GM21528 (cell line): Measurements from ENCODE around the gene NOC2L.

ENCODE experiments used
- ATAC-seq: cut with Tn5 transposase; IDR thresholded peaks from one replicate; pipeline ENCODE4 v1.9.1; 2021; ENCODE audit warnings: mild to moderate bottlenecking, moderate library complexity; ENCODE audit not compliant: unreplicated experiment, low FRiP score

NOC2L gene

DNA sequence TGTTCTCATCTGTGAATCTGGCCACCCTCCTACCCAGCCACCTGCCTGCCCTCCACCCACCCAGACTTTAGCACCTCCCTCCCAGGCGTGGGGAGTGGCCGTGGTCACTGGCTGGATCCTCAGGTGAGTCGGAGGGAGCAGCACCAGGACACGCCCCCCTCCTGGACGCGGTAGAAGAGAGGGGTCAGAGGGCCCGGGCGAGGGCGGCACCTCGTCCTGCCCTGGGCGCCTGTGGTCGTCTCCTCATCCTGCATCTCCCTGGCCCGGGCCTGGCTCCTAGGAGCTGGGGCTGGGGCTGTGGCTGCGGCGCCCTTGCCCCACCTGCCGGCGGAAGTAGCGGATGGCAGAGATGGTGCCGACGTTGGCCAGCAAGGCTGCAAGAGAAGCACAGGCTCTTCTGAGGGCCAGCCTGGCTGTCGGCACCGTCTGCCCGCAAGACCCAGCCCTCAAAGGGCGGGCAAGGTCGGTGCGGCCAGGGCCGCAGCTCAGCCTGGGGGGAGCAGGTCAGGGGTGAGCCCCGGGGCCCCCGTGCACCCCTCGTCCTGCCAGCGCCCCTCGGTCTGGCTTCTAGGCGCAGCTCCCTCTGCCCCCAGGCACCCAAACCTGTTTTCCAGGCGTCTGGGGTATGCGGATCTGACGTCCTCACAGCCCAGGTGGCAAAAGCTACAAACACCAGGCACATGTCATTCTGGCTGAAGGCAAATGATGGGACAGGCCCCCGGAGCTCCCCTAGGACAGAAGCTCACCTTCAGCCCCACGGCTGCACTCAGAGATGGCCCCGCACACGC, 17.0 kb upstream of the NOC2L start:
- ATAC-seq, result no peak

DNA sequence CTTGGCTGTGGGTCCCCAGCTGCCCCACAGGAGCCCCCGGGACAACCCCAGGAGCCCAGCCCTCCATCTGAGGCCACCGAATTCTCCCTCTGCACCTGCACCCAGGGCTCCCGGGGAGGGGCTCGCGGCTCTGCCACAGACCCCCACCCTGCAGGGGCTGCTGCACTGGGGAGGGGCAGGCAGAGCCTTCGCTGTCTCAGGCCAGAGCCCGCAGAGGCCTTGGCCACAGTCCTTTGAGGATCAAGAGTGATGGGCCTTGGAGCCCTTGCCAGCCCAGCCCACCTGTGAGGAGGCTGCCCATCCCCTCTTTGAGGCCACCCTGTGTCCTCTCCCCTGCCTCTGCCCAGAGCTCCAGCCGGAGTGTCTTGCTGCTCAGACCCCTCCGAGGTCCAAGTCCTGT, 16.3 kb upstream of the NOC2L start:
- no peak for ATAC-seq

DNA sequence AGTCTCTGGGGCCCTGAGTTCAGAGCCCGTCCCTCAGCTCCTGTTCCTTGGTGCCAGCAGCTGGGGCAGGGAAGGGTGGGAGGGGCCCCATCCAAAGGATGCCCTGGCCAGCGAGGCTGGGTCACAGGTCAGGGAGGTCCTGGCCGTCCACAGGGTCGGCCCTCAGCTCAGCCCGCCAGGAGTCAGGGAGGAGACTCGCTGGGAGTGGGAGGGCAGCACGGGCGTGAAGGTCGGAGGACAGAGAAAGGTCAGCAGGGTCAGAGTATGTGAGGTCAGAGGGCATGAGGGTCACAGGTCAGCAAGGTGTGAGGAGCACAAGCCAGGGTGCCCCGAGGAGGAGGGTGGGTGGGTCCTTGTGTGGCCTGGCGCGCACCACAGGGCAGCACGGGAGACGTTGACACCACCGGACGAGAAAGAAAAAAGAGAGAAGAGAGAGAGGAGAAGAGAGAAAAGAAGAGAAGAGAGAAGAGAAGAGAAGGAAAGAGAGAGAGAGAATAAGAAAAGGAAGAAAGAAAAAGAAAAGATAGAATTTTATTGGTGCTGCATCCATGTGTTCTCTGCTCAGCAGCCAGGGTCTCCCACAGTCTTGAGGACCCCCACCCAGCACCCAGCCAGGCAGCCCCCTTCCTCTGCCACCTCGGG, 15.8 kb upstream of the NOC2L start:
- ATAC-seq, result no peak

DNA sequence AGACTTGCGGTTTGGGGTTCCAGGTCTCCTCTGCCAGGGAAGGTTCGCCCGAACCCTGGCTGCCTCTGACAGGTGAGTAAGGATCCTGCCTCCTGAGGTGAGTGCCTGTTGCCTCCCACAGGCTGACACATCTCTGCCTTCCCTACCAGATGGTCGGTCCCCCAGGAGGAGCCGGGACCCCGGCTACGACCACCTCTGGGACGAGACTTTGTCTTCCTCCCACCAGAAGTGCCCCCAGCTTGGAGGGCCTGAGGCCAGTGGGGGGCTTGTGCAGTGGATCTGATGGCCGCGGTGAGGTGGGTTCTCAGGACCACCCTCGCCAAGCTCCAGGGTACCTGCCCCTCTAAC, 15.2 kb upstream of the NOC2L start:
- ATAC-seq, result no peak

DNA sequence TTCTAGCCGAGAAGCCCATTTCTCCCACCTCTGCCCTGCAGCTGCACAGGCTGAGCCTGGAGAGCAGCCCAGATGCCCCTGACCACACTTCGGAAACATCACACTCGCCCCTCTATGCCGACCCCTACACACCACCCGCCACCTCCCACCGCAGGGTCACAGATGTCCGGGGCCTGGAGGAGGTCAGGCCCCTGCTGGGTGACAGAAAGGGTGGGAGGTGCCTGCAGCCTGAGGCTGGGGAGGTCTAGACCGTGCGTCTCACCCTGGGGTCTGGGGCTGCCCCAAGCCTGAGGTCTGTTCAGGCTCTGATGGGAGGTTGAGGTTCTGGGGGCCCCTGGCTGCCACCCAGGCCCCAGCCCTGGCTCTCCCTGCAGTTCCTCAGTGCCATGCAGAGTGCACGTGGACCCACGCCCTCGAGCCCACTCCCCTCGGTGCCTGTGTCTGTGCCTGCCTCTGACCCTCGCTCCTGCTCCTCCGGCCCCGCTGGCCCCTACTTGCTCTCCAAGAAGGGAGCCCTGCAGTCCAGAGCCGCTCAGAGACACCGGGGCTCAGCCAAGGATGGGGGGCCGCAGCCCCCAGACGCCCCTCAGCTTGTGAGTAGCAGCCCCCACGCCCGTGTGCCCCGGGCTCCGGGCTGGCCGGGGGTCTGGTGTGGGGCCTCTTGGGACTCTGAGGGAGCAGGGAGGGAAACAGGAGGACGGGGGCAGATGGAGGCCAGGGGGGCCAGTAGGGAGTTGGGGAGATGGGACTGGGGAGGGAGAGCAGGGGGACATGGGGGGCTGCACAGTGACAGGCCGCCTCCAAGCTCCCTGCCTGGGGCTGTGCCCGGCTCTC, 14.6 kb upstream of the NOC2L start:
- ATAC-seq, result no peak

DNA sequence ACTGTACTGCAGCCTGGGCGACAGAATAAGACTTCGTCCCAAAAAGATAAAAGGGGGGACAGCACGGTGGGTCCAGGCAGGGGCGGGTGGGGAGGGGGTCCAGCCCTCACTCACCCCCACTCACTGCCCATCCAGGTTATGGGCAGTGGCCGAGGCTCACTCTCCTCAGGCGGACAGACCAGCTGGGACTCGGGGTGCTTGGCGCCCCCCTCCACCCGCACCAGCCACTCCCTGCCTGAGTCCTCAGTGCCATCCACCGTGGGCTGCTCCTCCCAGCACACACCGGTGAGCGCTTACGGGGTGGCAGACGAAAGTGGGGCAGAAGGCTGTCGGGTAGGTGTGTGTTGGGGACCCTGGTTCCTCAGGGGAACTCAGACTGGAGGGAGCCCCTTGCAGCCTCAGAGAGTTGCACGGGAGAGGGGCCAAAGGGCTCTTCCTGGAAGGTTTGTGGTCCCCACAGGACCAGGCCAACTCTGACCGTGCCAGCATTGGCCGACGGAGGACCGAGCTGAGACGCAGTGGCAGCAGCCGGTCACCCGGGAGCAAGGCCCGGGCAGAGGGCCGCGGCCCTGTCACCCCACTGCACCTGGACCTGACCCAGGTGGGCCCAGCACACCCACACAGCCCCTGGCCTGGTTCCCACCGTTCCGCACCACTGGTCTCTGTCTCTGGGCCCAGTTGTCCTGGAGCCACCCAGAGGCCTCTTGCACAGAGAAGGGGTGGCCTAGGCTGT, 13.8 kb upstream of the NOC2L start:
- ATAC-seq, result no peak

DNA sequence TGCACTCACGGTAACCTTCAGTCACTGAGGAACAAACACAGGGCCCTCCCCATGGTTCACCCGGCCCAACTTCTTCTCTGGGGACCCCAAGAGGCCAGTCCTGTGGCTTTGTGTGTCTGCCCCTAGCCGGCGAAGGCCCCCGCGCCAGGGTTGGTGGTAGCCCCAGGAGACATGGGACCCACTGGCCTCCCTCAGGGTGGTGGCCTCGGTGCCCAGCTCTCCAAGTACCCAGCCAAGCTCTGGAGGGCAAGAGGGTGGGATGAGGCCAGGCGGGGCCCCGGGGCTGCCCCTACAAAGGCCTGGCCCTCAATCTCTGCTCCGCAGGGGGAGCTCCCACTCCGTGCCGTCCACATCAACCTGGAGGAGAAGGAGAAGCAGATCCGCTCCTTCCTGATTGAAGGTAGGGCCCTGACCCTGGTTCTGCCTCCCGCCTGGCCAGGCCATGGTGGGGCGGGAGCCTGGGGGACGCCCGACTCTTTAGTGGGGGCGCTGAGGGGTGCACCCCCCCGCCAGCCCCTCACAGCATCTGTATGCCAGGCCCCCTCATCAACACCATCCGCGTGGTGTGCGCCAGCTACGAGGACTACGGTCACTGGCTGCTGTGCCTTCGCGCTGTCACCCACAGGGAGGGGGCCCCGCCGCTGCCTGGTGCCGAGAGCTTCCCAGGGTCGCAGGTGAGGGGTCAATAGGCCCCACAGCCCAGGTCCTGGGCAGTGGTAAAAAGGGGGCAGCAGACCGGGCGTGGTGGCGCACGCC, 12.9 kb upstream of the NOC2L start:
- no peak for ATAC-seq

DNA sequence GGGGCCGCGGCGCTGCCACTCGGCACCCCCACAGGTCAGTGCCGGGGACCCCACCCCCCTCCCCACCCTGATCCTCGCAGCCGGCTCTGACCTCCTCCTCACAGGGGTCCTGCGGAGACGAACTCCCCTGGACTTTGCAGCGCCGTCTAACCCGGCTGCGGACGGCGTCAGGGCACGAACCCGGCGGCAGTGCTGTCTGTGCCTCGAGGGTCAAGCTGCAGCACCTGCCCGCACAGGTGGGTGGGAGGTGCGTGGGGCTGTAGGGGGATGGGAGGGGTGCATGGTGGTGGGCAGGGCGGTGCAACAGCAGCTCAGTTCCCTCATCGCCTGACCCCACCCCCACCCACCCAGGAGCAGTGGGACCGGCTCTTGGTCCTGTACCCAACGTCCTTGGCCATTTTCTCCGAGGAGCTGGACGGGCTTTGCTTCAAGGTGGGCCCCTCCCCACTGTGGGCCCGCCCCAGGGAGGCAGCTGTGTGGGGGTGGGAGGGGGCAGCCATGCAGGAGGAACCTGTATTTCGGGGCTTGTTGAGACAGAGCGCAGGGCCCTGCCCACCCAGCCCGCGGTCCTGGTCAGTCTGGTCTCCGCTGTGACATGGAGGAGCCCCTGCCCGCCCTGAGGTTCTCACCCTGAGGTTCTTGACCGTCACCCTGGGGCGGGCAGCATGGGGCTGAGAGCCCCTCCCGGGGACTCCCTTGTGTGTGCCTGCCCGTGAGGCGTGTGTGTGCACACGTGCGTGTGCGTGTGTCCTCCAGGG, 12.1 kb upstream of the NOC2L start:
- no peak for ATAC-seq

DNA sequence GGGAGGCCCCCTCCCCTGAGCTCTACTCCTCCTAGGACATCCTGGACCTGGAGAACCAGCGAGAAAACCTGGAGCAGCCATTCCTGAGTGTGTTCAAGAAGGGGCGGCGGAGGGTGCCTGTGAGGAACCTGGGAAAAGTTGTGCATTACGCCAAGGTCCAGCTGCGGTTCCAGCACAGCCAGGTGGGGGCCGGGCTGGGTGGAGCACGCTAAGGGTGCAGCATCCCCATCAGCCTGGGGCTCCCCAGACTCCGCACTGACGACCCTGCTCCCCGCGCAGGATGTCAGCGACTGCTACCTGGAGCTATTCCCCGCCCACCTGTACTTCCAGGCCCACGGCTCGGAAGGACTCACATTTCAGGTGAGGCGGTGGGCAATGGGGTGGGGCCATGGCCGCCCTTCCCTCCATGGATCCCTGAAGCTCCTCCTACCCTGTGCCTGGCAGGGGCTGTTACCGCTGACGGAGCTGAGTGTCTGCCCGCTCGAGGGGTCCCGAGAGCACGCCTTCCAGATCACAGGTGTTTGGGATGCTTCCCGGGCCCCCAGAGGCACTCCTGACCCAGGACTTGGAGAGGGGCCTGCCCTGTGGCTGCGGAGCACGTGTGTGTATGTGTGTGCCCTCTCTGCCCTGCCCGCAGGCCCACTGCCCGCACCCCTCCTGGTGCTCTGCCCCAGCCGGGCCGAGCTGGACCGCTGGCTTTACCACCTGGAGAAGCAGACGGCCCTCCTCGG, 11.4 kb upstream of the NOC2L start:
- ATAC-seq, result no peak

DNA sequence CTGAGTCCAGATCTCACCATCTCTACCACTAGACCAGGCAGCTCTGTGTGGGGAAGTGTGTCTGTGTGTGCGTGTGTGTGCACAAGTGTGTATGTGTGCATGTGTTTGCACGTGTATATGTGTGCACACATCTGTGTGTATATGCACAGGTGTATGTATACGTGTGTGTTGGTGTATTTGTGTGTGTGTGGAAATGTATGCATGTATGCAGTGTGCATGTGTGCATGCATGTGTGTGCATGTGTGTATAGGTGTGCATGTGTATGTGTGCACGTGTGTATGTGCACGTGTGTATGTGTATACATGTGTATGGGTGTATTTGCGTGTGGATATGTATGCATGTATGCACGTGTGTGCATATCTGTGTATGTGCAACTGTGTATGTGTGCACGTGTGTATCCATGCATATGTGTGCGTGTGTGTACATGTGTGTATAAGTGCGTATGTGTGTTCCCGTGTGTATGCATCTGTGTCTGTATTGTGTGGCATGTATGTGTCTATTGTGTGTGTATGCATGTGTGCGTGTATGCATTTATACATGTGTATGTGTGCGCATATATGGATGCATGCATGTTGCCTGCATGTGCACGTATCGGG, 10.3 kb upstream of the NOC2L start:
- no peak for ATAC-seq

DNA sequence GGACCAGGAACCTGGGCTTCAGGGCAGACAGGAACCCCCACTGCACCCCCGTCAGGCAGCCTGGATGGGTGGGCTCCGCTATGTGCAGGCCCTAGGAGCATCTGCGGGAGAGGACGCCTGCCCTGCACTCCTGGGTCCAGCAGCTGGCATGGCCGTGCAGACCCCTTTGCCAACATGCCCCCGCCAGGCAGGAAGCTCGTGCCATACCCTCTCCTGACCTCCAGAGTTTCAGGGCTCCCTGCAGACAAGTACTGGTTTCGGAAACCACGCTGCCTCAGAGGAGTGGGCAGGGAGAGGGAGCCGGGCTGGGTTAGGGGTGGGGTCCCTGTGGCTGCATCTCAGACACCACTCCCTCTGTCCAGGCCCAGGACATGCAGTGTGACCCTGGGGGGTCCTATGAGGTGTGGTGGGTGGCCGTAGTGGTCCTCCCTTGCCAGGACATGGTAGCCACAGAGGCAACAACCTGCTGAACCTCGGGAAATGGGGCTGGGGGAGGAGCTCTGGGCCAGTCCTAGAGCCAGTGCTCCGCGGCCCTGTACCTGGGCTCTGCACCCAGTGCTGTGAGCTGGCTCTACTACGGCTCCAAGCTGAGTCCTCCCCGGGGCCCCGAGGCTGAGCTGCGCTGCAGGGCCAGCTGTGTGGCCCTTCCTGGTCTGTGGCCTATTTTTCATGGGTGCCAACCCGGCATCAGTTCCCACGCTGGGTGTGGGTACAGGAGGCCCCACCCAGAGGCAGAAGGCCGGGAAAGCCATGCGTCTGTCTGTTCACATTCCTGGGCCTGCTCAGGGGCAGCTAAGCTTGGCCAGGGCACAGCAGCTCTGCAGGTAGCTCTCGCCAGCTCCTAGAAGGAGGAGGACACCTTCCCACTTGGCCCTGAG, 8.6 kb upstream of the NOC2L start:
- ATAC-seq, result no peak

DNA sequence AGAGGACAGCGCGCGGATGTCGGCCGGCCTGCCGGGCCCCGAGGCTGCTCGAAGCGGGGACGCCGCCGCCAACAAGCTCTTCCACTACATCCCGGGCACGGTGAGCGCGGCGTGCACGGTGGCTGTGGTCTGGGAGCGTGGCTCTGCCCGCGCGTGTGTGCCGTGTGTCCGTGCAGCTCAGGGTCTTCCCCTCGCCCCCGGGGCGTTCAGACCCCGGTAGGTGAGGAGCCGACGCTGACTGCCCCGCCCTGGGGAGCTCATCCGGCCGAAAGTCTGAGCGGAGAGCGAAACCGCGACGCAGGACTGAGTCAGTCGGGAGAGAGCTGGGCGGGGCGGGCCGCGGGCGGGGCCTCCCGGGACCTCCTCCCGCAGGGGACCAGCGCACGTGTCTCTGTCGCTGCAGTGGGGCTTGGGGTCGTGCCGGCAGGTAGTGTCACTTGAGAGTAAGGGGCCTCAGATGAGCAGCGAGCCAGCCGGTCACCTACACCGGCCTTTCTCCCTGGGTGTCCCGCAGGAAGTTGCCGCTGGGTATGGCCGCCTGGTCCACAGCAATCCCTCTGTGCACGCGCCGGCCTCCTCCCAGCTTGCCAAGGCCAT, 7.7 kb upstream of the NOC2L start:
- ATAC-seq, result peak; percentile 59

DNA sequence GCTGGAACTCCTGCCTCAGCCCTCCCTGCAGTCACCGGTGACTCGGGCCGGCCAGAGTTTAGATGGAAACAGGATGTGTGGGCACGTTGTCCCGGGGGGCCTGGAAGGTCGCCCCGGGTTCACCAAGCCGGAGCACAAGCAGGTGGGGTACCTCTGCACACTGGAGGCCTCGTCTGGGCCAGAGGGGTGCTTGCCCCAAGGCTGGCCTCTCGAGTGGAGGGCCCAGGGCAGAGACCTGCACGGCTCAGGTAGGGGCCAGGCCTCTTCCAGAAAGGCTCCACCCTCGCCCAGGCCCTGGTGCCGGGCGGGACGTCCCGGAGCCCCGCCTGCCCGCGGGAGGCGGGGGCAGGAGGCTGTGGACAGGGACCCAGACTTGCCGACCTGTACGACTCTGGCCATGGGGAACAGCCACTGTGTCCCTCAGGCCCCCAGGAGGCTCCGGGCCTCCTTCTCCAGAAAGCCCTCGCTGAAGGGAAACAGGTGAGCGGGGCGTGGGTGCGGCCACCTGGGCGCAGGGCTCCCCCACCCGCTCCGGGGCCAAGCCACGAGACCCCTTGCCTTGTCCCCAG, 7.2 kb upstream of the NOC2L start, which contains the start of gene PLEKHN1:
PLEKHN1 (plus strand) TSS at position 348 of the 569 bp plus-strand sequence; CDS start at position 398, 50 bp downstream.
- ATAC-seq, result peak; percentile 25

DNA sequence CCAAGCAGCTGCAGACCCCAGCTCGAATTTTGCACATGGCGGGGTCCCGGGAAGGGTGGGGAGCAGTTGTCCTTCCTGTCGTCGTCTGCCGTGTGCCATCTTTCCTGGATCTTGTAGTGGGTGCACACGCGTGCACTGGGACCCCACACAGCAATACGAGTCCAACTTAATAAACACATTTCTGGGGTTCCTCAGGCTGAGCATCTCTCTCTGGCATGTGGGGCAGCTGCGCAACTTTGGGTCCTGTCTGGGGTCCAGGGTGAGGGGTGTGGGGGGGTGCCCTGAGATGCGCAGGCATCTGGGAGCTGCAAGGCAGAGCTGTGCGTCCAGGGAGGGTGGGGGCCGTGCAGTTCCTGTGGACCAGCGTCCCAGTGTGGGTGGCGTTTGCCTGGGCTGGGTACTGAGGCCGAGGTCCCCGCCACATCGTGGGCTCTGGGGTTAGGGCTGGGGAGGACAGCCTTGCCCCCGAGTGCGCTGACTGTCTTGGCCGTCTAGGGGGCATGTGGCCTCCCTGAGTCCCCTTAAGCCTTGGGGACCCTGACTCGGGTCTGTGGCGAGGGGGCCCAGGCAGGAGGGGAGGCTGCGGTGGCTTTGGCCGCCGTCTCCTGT, 6.6 kb upstream of the NOC2L start:
- no peak for ATAC-seq

DNA sequence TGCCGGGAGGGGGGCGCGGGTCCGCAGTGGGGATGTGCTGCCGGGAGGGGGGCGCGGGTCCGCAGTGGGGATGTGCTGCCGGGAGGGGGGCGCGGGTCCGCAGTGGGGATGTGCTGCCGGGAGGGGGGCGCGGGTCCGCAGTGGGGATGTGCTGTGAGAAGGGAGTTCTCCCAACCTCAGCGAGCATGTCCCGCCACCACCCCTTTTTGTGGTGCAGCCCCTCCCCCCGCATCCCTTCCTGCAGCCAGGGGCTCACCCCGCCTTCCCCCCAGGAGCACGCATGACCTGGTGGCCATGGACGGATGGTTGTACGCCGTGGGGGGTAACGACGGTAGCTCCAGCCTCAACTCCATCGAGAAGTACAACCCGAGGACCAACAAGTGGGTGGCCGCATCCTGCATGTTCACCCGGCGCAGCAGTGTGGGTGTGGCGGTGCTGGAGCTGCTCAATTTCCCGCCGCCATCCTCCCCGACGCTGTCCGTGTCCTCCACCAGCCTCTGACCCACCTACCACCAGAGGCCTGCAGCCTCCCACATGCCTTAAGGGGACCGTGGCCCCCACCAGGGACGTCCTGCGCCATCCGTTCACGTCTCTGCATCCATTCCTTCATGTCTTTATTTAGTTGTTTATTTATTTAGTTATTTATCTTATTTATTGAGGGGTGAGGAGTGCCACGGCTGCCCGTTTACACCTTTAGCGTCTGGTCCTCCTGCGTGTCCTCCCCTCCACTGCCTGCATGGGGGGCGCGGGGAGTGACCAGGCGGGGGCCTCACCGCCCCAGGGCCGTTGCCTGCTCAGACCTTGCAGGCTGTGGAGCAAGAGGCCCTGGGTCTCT, 5.9 kb upstream of the NOC2L start:
- ATAC-seq, result no peak
